OCI-LY1 (cell line): ENCODE results near the gene DNAJC15.
A peak's percentile ranks its signal among the peaks of the same experiment; 100 is the strongest.

Experiments used
- H2AFZ ChIP-seq: fragments of 200-600 bp; sonication (generic), shearing (Covaris generic); 2 replicates; pipeline ENCODE4 v1.6.0; 2014; ENCODE audit warnings: antibody characterized with exemption, mild to moderate bottlenecking, low read length
- H3F3A ChIP-seq: fragments of 200-600 bp; sonication (generic), shearing (Covaris generic); 2 replicates; pipeline ENCODE4 v1.6.0; 2014; ENCODE audit warnings: mild to moderate bottlenecking, antibody characterized with exemption, low read length, moderate library complexity; ENCODE audit not compliant: insufficient read depth
- H3K27ac ChIP-seq: fragments of 200-600 bp; sonication (generic); 2 replicates; pipeline ENCODE4 v1.5.1; 2014; ENCODE audit warnings: low read length, mixed run types, mild to moderate bottlenecking, low read depth; ENCODE audit not compliant: poor library complexity, severe bottlenecking
- H3K27me3 ChIP-seq: fragments of 200-600 bp; sonication (generic); 2 replicates; pipeline ENCODE4 v1.6.0; 2014; ENCODE audit warnings: antibody characterized with exemption, mild to moderate bottlenecking, low read length, moderate library complexity; ENCODE audit not compliant: insufficient read depth
- H3K36me3 ChIP-seq: fragments of 200-600 bp; sonication (generic); 2 replicates; pipeline ENCODE4 v1.6.1; 2014; ENCODE audit warnings: mild to moderate bottlenecking, antibody characterized with exemption, low read length, moderate library complexity, mixed read lengths; ENCODE audit not compliant: insufficient read depth
- H3K4me1 ChIP-seq: fragments of 200-600 bp; sonication (generic); 2 replicates; pipeline ENCODE4 v1.5.1; 2014; ENCODE audit warnings: mild to moderate bottlenecking, low read length, moderate library complexity; ENCODE audit not compliant: insufficient read depth, severe bottlenecking
- H3K4me2 ChIP-seq: fragments of 200-600 bp; sonication (generic), shearing (Covaris generic); 2 replicates; pipeline ENCODE4 v1.6.1; 2014; ENCODE audit warnings: low read length
- H3K4me3 ChIP-seq: fragments of 200-600 bp; sonication (generic); 2 replicates; pipeline ENCODE4 v1.5.1; 2014; ENCODE audit warnings: low read length, low read depth, mild to moderate bottlenecking, mixed read lengths; ENCODE audit not compliant: poor library complexity, severe bottlenecking
- H3K79me2 ChIP-seq: fragments of 200-600 bp; shearing (Covaris generic); 2 replicates; pipeline ENCODE4 v1.6.1; 2016; ENCODE audit warnings: mixed run types, low read length, mixed read lengths; ENCODE audit not compliant: insufficient read depth
- H3K9ac ChIP-seq: fragments of 200-600 bp; sonication (generic), shearing (Covaris generic); 2 replicates; pipeline ENCODE4 v1.6.1; 2014; ENCODE audit warnings: mild to moderate bottlenecking, low read length, mixed read lengths
- H3K9me2 ChIP-seq: fragments of 200-600 bp; sonication (generic), shearing (Covaris generic); 2 replicates; pipeline ENCODE4 v1.6.1; 2014; ENCODE audit warnings: low read depth, mild to moderate bottlenecking, low read length, mixed read lengths
- H3K9me3 ChIP-seq: fragments of 200-600 bp; shearing (Covaris generic); 2 replicates; pipeline ENCODE4 v1.6.1; 2014; ENCODE audit warnings: low read length, mixed read lengths
- H4K20me1 ChIP-seq: fragments of 200-600 bp; sonication (generic), shearing (Covaris generic); 2 replicates; pipeline ENCODE4 v1.6.0; 2016; ENCODE audit warnings: mild to moderate bottlenecking, low read length; ENCODE audit not compliant: insufficient read depth
- CTCF ChIP-seq: fragments of 200-600 bp; sonication (generic), shearing (Covaris generic); IDR thresholded peaks from 2 replicates; pipeline ENCODE4 v1.5.1; 2017; ENCODE audit warnings: mild to moderate bottlenecking, antibody characterized with exemption, low read length, moderate library complexity, mixed read lengths
- EZH2 ChIP-seq: fragments of 200-600 bp; sonication (generic), shearing (Covaris generic); IDR thresholded peaks from 2 replicates; pipeline ENCODE4 v1.8.0; 2017; ENCODE audit warnings: borderline replicate concordance, mixed run types, mild to moderate bottlenecking, antibody characterized with exemption, low read length, moderate library complexity, mixed read lengths

Gene DNAJC15

GRCh38 chr13:43132911-43133310 is 109.5 kb downstream of the DNAJC15 start:
- H3K9me3 ChIP-seq = no peaks in the 10 kb centered on the region
- no peaks in the 10 kb centered on the region for H3K79me2 ChIP-seq
- H3K36me3 ChIP-seq = no peaks in the 10 kb centered on the region
- H3K4me3 ChIP-seq = peak overlapping the region; percentile 17
- H3K27me3 ChIP-seq = no peaks in the 10 kb centered on the region
- H3K27ac ChIP-seq = peak overlapping the region; percentile 99
- H3K4me1 ChIP-seq = peaks cover 88% of the 10 kb centered on the region
- H3K4me2 ChIP-seq = peak overlapping the region; percentile 44
- H3K9me2 ChIP-seq = no peaks in the 10 kb centered on the region
- H3K9ac ChIP-seq = peak overlapping the region; percentile 52
- TF ChIP-seq CTCF (no peak), EZH2 (no peak)
- H2AFZ ChIP-seq = no peak overlapping the region
- H3F3A ChIP-seq = peaks cover 14% of the 10 kb centered on the region; the same call in 1 of the 2 replicates
- no peaks in the 10 kb centered on the region for H4K20me1 ChIP-seq

- TF ChIP-seq EZH2 = no peak
- TF ChIP-seq CTCF = no peak
- Histone ChIP-seq H3K36me3 (no peaks in the 10 kb centered on the region), H3K4me1 (peaks cover 79% of the 10 kb centered on the region), H3K4me3 (peak overlapping the region; percentile 17), H3K9ac (peak overlapping the region; percentile 52; the same call in 1 of the 2 replicates), H3K9me3 (no peaks in the 10 kb centered on the region), H3K4me2 (peak overlapping the region; percentile 44), H3K79me2 (no peaks in the 10 kb centered on the region), H2AFZ (no peak overlapping the region), H3K27me3 (no peaks in the 10 kb centered on the region), H3K27ac (peak overlapping the region; percentile 99), H3K9me2 (no peaks in the 10 kb centered on the region), H4K20me1 (no peaks in the 10 kb centered on the region), H3F3A (peaks cover 6% of the 10 kb centered on the region; the same call in 1 of the 2 replicates)
Observed at GRCh38 chr13:43133792-43134191, 110.4 kb downstream of the DNAJC15 start.

GRCh38 chr13:43134868-43135267 is 111.5 kb downstream of the DNAJC15 start:
- Histone ChIP-seq H3K36me3 (no peaks in the 10 kb centered on the region), H3K9me2 (no peaks in the 10 kb centered on the region), H3K27me3 (no peaks in the 10 kb centered on the region), H3K4me1 (peaks cover 69% of the 10 kb centered on the region), H4K20me1 (no peaks in the 10 kb centered on the region), H3K27ac (peak overlapping the region; percentile 99), H3F3A (peaks cover 4% of the 10 kb centered on the region; the same call in 1 of the 2 replicates), H3K9me3 (no peaks in the 10 kb centered on the region), H3K4me2 (peak overlapping the region; percentile 44), H3K79me2 (no peaks in the 10 kb centered on the region), H2AFZ (no peak overlapping the region), H3K9ac (peak overlapping the region; percentile 52; the same call in 1 of the 2 replicates), H3K4me3 (peak overlapping the region; percentile 17)
- TF ChIP-seq CTCF (no peak), EZH2 (no peak)
